Measurements from ENCODE around the gene BRD3OS.
"Not testable (repeated sequence)": the region's sequence is repeated elsewhere in the genome, so short reads cannot be mapped to it uniquely, and the experiment has no call there.

- not testable (repeated sequence) for TF ChIP-seq CTCF (IDR thresholded peaks at IDR 0.05 in 4 of 5, conservative IDR thresholded peaks at IDR 0.05 in 1 of 5); POLR2A (IDR thresholded peaks at IDR 0.05)
Measured at GRCh38 chr9:134072683-134073082, 47.4 kb downstream of the BRD3OS start.

Data from gastrocnemius medialis (tissue), 4 donors.